Prostate gland (tissue), 2 donors: ENCODE results near the gene PIK3C3.

ENCODE experiments used
- CTCF ChIP-seq, 4 experiments: fragments of 200-600 bp in 2 of 4; fragments of 450-650 bp in 2 of 4; sonication (generic) in 2 of 4; IDR thresholded peaks; 1 replicate in 3 of 4; 2 replicates in 1 of 4; pipeline ENCODE4 v1.5.1; 2016 to 2019; ENCODE audit warnings: antibody characterized with exemption in 4 of 4, mild to moderate bottlenecking in 2 of 4, moderate library complexity in 2 of 4
- POLR2A ChIP-seq: fragments of 450-650 bp; IDR thresholded peaks from one replicate; pipeline ENCODE4 v1.6.1; 2016; ENCODE audit warnings: antibody characterized with exemption, mild to moderate bottlenecking
- POLR2AphosphoS5 ChIP-seq: sonication (generic); formaldehyde crosslinking; IDR thresholded peaks from one replicate; pipeline ENCODE4 v1.6.1; 2017; ENCODE audit warnings: antibody characterized with exemption

- TF ChIP-seq CTCF (IDR thresholded peaks at IDR 0.05) = no peak
- no peak for TF ChIP-seq POLR2AphosphoS5
- no peak for TF ChIP-seq POLR2A
Measured at GRCh38 chr18:41940506-41941215, 14.4 kb upstream of the PIK3C3 start.
